OCI-LY3 (cell line): ENCODE measurements around the gene RAI1.

ENCODE experiments used
- H2AFZ ChIP-seq: fragments of 200-600, 300-600 bp; shearing (Covaris generic); 2 replicates; pipeline ENCODE4 v1.6.0; 2014; ENCODE audit warnings: antibody characterized with exemption, low read depth, low read length
- H3K27ac ChIP-seq: fragments of 200-600, 300-600 bp; sonication (generic); 2 replicates; pipeline ENCODE4 v1.5.1; 2014; ENCODE audit warnings: mild to moderate bottlenecking, low read length, moderate library complexity, mixed read lengths
- H3K27me3 ChIP-seq: fragments of 200-600, 300-600 bp; sonication (generic); 2 replicates; pipeline ENCODE4 v1.6.1; 2014; ENCODE audit warnings: low read depth, low read length, mixed read lengths
- H3K36me3 ChIP-seq: fragments of 200-600, 300-600 bp; sonication (generic); replicated peaks from 2 replicates; pipeline ENCODE3; 2014; ENCODE audit warnings: low read depth, low read length, mixed read lengths
- H3K4me1 ChIP-seq: fragments of 300-600, 200-600 bp; sonication (generic); 2 replicates; pipeline ENCODE4 v1.6.1; 2014; ENCODE audit warnings: low read length, mixed read lengths
- H3K4me2 ChIP-seq: fragments of 200-600, 300-600 bp; sonication (generic); 2 replicates; pipeline ENCODE4 v1.6.1; 2014; ENCODE audit warnings: low read length, mixed read lengths
- H3K4me3 ChIP-seq: fragments of 300-600, 200-600 bp; sonication (generic); 2 replicates; pipeline ENCODE4 v1.5.1; 2014; ENCODE audit warnings: antibody characterized with exemption, mild to moderate bottlenecking, low read length, moderate library complexity
- H3K79me2 ChIP-seq: fragments of 300-600, 200-600 bp; shearing (Covaris generic); 2 replicates; pipeline ENCODE4 v1.6.1; 2014; ENCODE audit warnings: mild to moderate bottlenecking, low read length, mixed read lengths
- H3K9ac ChIP-seq: fragments of 300-600, 200-600 bp; shearing (Covaris generic); 2 replicates; pipeline ENCODE4 v1.6.0; 2014; ENCODE audit warnings: mild to moderate bottlenecking, low read length, moderate library complexity
- H3K9me3 ChIP-seq: fragments of 200-600, 300-600 bp; shearing (Covaris generic); 2 replicates; pipeline ENCODE4 v1.6.1; 2014; ENCODE audit warnings: low read length, mixed read lengths; ENCODE audit not compliant: insufficient read depth
- H4K20me1 ChIP-seq: fragments of 200-600, 300-600 bp; sonication (generic); 2 replicates; pipeline ENCODE4 v1.6.1; 2016; ENCODE audit warnings: low read length, mixed read lengths; ENCODE audit not compliant: insufficient read depth
- CTCF ChIP-seq: fragments of 200-600, 300-600 bp; sonication (generic); IDR thresholded peaks from 2 replicates; pipeline ENCODE4 v1.5.1; 2014; ENCODE audit warnings: antibody characterized with exemption, low read length, low read depth
- EZH2phosphoT487 ChIP-seq: fragments of 200-600 bp; shearing (Covaris generic); IDR thresholded peaks from 2 replicates; pipeline ENCODE4 v1.6.1; 2018; ENCODE audit warnings: antibody characterized with exemption, mixed run types, low read depth

Gene RAI1

GRCh38 chr17:17844500-17844899 lies 163.2 kb downstream of the RAI1 start:
- no peaks in the 10 kb centered on the region for H3K9me3 ChIP-seq
- TF ChIP-seq EZH2phosphoT487 (no peak), CTCF (no peak)

GRCh38 chr17:17845046-17845775 lies 164.0 kb downstream of the RAI1 start:
- Histone ChIP-seq H3K9ac (no peak overlapping the region), H3K27ac (no peak overlapping the region), H3K36me3 (no peaks in the 10 kb centered on the region), H3K9me3 (no peaks in the 10 kb centered on the region), H3K4me3 (no peak overlapping the region), H3K27me3 (no peaks in the 10 kb centered on the region), H3K4me2 (no peak overlapping the region), H3K4me1 (peaks cover 17% of the 10 kb centered on the region), H4K20me1 (no peaks in the 10 kb centered on the region), H3K79me2 (no peaks in the 10 kb centered on the region), H2AFZ (no peak overlapping the region)
- TF ChIP-seq CTCF = no peak
- no peak for TF ChIP-seq EZH2phosphoT487

More at GRCh38 chr17:17844500-17844899, 163.2 kb downstream of the RAI1 start:
- no peak overlapping the region for H3K4me2 ChIP-seq
- no peak overlapping the region for H2AFZ ChIP-seq
- no peak overlapping the region for H3K4me3 ChIP-seq
- no peak overlapping the region for H3K9ac ChIP-seq
- H3K36me3 ChIP-seq = no peaks in the 10 kb centered on the region
- no peaks in the 10 kb centered on the region for H3K27me3 ChIP-seq
- no peak overlapping the region for H3K27ac ChIP-seq
- H3K79me2 ChIP-seq = no peaks in the 10 kb centered on the region
- peaks cover 12% of the 10 kb centered on the region for H3K4me1 ChIP-seq
- no peaks in the 10 kb centered on the region for H4K20me1 ChIP-seq

- H2AFZ ChIP-seq = no peak overlapping the region
- H3K4me2 ChIP-seq = no peak overlapping the region
- peaks cover 14% of the 10 kb centered on the region for H3K4me1 ChIP-seq
- no peak overlapping the region for H3K4me3 ChIP-seq
- H3K79me2 ChIP-seq = no peaks in the 10 kb centered on the region
- no peaks in the 10 kb centered on the region for H3K27me3 ChIP-seq
- TF ChIP-seq CTCF (no peak), EZH2phosphoT487 (no peak)
- no peak overlapping the region for H3K27ac ChIP-seq
- no peaks in the 10 kb centered on the region for H3K9me3 ChIP-seq
- no peaks in the 10 kb centered on the region for H3K36me3 ChIP-seq
- H4K20me1 ChIP-seq = no peaks in the 10 kb centered on the region
- no peak overlapping the region for H3K9ac ChIP-seq
These were observed 164.7 kb downstream of the RAI1 start for GRCh38 chr17:17846003-17846402.

- no peaks in the 10 kb centered on the region for H3K36me3 ChIP-seq
- H3K9ac ChIP-seq = no peak overlapping the region
- H3K4me1 ChIP-seq = peaks cover 11% of the 10 kb centered on the region
- H3K4me3 ChIP-seq = no peak overlapping the region
- no peak overlapping the region for H2AFZ ChIP-seq
- no peak overlapping the region for H3K4me2 ChIP-seq
- H3K27ac ChIP-seq = no peak overlapping the region
- H3K9me3 ChIP-seq = no peaks in the 10 kb centered on the region
- H3K27me3 ChIP-seq = no peaks in the 10 kb centered on the region
- H3K79me2 ChIP-seq = no peaks in the 10 kb centered on the region
- no peaks in the 10 kb centered on the region for H4K20me1 ChIP-seq
- TF ChIP-seq CTCF = no peak
- TF ChIP-seq EZH2phosphoT487 = no peak
These were observed 165.4 kb downstream of the RAI1 start for GRCh38 chr17:17846645-17847044.
